GM19455 (cell line): ENCODE measurements around the gene GNG7.
"Not testable (repeated sequence)": the region's sequence is repeated elsewhere in the genome, so short reads cannot be mapped to it uniquely, and the experiment has no call there.

ENCODE experiments used
- ATAC-seq: cut with Tn5 transposase; IDR thresholded peaks from one replicate; pipeline ENCODE4 v1.9.1; 2021; ENCODE audit not compliant: unreplicated experiment

Gene GNG7

DNA sequence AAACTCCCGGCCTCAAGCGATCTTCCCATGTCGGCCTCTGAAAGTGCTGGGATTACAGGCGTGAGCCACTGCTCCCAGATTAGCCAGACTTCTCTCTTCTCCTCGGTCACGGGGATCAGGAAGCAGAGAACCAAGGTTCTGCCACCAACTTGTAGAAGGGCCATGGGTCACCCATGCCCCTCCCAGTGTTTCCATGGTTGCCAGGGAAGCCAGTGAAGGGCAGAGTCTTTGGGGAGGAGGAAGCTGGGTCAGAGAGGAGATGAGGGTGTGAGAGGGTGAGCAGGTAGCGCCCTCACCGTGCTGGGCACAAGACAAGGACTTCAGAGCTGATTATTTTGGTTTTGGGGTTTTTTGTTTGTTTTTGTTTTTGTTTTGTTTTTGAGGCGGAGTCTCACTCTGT is 77.1 kb downstream of the GNG7 start:
- no peak for ATAC-seq

DNA sequence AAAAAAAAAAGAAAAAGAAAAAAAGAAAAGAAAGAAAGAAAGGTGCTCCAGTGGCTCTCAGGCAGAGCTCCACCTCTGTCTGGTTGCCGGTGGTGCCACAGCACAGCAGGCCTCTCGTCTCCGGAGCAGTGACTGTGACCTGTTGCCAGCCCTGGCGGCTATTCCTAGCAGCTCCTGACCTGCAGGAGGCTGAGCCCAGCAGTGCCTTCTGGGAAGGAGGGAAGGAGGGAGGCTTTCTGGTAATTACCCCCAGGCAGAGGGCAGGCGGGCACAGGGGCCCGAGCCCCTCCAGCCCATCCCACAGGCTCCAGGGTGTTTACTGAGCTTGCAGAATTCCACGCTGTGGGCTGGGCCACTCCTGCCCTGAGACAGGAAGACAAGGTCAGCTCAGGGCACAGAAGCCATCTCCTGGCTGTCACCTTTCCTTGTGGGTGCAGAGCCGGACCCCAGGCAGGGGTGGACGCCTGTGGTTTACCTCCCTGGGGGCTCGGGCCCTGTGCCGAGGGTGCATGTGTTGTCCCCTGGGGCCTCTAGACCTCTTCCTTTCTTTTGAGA is 77.9 kb downstream of the GNG7 start:
- no peak for ATAC-seq

DNA sequence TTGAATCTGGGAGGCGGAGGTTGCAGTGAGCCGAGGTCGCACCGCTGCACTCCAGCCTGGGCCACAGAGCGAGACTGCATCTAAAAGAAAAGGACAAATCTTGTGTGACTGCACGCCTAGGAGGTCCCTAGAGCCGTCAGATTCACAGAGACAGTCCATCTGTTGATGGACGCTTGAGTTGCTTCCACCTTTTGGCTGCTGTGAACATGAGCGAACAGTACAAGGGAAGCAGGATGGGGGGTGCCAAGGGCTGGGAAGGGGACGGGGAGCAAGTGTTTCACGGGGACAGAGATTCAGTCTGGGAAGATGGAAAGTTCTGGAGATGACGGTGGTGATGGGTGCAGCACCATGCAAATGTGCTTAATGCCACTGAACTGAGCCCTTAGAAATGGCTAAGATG is 78.7 kb downstream of the GNG7 start:
- ATAC-seq: no peak

DNA sequence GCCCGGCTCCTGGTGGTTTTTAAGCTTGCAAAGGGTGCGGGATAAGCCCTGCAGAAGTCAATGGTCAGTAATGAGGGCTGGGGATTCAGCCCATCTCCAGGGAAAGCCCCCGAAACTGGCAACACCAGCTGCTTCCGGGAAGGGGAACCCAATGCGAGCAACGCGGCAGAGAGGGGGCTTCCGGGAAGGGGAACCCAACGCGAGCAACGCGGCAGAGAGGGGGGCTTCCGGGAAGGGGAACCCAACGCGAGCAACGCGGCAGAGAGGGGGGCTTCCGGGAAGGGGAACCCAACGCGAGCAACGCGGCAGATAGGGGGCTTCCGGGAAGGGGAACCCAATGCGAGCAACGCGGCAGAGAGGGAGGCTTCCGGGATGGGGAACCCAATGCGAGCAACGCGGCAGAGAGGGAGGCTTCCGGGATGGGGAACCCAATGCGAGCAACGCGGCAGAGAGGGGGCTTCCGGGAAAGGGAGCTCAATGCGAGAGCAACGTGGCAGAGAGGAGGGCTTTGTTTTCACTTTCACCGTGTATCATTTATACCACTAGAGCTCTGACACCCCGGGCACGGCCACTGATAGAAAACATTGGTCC is 80.0 kb downstream of the GNG7 start:
- ATAC-seq: not testable (repeated sequence)

DNA sequence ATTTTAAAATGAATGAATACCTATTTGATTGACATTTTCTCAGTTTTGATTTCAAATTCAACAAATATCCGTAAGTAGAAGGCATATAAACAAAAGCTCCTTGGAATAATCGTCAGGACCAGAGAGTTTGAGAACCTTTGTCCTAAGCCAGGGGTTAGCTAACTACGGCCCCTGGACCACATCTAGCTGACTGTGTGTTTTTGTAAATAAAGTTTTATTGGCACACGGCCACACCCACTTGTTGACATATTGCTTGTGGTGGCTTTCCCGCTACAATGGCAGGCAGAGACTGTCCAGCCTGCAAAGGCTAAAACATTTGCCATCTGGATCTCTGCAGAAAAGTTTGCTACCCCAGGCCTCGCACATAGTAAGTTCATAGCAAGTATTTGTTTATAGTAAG is 83.4 kb downstream of the GNG7 start:
- ATAC-seq: no peak

DNA sequence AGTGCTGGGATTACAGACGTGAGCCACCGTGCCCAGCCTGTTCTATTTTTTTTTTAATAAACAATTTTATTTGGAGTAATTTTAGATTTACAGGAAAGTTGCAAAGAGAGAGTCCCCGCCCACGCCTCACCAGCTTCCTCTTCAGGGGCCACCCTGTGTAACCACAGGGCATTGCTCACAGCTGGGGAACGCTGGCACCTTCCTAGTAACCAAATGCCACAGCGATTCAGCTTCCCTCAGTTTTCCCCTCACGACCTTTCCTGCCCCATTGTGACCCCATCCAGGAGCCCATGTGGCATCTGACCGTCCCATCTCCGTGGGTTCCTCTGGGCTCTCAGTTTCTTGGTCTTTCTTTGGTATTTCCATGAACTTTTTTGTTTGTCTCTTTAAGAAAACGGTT is 83.9 kb downstream of the GNG7 start:
- ATAC-seq: no peak

DNA sequence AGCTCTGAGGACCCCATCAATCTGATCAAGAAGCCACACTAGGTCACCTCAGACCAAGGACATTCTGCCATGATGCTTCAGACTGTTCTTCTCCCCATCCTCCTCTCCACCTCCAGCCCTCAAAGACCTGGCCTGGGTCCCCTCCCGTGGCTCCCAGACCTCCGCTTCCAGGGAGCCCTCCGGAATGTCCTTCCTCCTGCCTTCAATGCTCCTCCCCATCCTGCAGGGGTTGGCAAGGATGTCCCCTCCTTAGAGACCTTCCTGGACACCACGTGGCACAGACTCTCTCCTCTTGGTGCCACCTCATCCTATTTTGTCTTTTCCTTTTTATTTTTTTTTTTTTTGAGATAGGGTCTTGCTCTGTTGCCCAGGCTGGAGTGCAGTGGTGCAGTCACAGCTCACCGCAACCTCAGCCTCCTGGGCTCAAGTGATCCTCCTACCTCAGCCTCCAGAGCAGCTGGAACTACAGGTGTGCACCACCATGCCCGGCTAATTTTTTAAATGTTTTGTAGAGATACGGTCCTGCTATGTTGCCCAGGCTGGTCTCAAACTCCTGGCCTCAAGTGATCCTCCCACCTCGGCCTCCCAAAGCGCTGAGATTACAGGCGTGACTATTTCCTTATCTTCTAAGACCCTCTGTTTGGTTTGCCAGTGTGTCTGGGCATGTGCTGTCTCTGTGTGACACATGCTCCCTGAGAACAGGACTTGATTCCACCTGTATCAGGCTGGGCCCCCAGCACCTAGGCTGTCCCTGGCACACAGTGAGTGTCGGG is 84.9 kb downstream of the GNG7 start:
- no peak for ATAC-seq

DNA sequence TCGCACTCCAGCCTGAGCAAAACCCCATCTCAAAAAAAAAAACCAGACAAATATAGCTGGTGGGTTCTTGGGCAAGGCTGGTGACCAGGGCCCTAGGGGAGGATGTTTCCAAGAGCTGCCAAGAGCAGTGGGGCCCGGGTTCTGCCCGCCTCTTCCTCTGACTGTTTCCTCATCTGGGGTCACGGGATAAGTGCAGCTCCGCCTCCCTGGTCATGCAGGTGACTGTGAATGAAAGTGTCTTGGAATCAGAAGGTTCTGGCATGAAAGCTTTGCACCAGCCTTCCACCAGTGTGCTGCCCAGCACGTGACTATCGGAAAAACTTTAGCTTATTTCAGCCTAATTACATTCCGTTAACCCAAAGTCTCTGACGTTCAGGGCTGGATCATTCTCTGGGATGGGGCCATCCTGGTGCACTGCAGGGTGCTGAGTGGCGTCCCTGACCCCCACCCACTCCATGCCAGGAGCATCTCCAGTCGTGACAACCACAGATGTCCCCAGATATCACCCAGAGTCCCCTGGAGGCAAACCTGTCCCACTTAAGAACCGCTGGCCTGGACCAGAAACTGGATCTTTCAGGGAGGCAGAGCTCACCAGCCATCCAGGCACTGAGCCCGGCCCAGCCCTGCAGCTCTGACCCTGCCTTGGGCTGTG is 85.6 kb downstream of the GNG7 start:
- ATAC-seq: no peak

DNA sequence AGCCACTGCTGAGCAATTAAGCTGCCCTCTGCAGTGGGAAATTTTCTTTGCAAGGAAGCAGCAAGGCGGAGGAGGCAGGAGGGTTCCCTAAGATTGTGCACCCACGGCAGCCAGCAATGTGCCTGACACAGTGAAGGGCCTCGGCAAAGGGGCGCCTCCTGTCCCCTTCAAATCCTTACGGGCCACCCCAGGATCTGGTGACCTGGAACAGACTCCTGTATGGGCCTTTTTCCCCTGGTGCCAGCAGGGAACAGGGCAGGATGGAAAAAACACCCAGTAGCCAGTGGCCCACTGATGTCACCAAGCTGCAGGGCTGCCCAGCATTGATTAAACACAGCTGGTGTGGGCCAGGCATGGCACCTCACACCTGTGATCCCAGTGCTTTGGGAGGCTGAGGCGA is 86.7 kb downstream of the GNG7 start:
- ATAC-seq: no peak

DNA sequence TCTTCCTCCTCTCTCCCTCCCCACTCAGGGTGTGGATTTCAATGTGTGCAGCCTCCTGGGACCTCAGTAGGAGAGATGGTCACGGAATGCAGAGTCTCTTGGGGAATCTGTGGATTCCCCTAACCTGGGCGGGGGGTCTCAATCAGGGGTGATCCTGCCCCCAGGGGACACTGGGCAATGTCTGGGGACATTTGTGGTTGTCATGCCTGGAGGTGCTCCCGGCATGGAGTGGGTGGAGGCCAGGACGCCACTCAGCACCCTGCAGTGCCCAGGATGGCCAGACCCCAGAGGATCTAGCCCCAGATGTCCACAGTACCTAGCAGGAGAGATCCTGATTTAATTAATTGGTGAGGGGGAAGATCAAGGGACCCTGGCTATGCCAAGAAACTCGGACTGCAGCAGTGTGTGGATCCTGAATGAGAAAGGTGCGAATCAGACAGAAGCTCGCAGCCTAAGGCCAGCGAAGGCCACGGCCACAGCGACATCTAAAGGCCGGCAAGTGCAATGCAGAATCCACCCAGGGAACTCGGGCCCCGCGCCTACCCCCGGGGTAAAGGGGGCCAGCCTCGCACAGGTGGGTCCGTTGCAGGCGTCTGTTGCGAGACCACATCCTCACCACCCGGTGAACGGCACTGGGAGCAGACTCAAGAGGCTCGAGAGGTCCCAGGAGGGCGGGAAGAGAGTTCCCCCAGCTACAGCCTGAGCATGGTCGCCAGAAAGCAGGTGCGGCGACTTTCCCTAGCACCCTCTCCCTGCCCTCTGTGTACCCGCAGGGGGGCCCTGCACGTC is 88.8 kb downstream of the GNG7 start:
- ATAC-seq: no peak

DNA sequence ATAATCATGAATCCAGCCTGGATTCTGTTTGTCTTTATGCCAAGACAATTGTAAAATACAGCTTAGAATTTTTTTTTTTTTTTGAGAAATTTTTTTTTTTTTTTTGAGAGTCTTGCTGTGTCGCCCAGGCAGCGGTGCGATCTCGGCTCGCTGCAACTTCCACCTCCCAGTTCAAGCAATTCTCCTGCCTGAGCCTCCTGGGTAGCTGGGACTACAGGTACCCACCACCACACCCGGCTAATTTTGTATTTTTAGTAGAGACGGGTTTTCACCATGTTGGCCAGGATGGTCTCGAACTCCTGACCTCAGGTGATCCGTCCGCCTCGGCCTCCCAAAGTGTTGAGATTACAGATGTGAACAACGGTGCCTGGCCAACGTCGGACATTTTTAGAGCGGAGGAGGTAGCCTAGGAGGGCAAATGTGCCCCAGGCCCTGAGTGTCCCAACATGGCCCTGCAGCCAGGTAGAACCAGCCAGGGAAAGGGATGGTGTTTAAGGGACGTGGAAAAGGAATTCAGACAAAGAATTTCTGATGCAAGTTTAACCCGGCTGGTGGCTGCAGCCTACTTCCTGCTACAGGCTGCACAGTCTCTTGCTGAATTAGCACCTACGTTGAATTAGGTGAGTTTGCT is 89.8 kb downstream of the GNG7 start:
- no peak for ATAC-seq

DNA sequence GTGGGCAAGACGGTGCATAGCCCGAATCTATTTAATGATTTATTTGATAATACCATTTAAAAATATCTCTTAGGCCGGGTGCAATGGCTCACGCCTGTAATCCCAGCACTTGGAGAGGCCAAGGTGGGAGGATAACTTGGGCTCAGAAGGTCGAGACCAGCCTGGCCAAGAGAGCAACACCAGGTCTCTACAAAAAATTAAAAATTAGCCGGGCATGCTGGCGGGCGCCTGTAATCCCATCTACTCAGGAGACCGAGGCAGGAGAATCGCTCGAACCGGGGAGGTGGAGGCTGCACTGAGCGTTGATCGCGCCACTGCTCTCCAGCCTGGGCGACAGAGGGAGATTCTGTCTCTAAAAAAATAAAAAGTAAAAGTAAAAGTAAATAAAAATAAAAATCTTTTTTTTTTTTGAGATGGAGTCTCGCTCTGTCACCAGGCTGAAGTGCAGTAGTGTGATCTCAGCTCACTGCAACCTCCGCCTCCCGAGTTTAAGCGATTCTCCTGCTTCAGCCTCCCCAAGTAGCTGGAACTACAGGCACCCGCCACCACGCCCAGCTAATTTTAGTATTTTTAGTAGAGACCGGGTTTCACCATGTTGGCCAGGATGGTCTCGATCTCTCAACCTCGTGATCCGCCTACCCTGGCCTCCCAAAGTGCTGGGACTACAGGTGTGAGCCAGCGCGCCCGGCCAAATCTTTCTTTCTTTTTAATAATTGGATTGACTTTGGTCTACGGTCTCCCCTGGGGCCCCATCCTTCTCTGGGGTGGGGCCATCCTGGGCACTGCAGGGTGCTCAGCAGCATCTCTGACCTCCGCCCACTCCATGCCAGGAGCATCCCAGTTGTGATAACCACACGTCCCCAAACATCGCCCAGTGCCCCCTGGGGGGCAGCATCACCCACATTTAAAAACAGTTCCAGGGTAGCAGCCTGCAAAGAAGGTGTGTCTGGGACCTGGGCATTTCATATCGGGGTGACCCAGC is 90.7 kb downstream of the GNG7 start:
- ATAC-seq: no peak

DNA sequence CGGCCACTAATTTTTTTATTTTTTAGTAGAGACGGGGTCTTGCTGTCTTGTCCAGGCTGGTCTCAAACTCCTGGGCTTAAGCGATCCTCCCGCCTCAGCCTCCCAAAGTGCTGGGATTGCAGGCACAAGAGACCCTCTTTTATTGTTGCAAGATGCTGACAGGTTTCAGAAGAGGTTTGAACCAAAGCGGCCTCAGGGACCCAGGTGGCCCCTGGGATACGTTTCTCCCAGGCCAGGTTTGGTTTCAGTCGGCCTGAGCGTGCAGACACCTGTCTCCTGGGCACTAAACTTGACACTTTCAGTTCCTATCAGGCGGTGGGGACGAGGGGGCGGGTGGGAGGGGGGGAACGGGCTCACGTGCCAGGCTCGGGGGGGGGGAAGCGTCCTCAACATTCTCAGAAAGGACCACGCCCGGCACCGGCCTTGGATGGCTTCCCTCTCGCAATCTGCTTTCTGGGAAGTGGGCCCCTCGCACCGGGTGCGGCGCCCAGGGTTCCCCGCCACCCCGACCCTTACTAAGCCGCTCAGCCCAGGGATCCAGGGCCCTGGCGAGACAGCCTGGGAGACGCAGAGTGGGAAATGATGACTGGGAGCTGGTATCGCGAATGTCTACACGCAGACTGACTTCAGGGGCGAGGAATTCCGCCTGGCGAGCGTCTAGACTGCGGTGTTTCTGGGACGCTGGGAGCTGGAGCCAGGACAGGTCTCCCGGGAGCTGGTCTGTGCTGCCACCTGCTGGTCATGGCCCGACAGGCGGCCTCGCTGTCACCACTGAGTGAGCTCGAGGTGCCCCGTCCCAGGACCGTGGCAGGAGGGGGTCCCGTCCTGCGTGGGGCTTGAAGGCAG is 91.6 kb downstream of the GNG7 start:
- ATAC-seq: no peak

DNA sequence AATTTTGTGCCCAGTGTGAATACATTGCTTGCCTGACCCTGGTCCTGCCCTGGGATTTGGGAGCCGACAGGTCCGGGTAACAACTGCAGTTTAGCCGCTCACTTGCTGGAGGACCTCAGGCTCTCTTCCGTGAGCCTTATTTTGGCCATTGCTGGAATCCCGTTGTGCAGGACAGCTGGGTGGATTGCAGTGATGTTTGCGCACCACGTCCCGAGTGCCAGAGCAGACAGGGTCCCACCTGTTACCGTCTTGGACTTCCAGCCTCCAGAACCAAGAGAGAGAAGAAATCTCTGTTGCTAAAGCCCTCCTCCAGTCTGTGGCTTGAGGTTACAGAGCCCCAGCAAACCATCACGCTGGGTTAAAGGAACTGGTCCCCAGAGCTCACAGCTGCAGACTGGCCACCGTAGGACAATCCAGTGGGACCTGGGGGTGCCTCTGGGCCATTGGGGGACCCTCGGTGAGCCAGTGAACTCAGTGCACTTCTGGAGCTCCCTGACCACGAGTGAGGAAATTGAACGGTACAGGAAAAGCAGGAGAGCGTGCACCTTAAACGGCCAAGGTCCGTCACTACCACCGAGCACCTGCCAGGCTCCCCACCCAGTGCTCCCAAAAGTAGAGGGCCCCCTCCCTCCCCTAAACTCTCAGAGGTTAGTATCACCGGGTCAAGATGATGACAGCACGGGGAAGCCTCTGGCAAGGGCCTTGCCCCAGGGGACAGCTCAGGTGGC is 92.9 kb downstream of the GNG7 start:
- no peak for ATAC-seq

DNA sequence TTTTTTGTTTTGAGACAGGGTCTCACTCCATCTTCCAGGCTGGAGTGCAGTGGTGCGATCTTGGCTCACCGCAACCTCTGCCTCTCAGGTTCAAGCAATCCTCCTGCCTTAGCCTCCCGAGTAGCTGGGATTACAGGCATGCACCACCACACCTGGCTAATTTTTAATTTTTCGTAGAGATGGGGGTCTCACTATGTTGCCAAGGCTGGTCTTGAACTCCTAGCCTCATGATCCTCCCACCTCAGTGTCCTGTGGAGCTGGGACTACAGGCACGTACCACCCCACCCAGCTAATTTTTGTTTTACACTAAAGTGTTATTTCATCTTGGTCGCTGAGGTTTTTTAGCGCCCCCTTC is 93.5 kb downstream of the GNG7 start:
- ATAC-seq: not testable (repeated sequence)

DNA sequence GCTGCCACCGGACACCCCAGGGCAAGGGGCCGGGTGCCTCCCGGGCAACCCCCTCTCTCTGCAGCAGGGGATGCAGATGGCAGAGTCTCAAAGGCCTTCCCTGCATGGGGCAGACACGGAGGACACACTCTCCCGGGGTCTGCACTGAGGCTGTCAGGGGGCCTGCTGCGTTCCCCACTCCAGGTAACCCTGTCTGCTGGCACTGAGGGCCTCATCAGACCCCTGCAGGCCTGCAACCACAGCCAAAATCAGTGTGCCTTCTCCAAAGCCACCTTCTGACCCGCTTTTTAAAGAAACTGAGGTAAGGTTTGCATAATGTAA is 93.9 kb downstream of the GNG7 start:
- ATAC-seq: no peak

DNA sequence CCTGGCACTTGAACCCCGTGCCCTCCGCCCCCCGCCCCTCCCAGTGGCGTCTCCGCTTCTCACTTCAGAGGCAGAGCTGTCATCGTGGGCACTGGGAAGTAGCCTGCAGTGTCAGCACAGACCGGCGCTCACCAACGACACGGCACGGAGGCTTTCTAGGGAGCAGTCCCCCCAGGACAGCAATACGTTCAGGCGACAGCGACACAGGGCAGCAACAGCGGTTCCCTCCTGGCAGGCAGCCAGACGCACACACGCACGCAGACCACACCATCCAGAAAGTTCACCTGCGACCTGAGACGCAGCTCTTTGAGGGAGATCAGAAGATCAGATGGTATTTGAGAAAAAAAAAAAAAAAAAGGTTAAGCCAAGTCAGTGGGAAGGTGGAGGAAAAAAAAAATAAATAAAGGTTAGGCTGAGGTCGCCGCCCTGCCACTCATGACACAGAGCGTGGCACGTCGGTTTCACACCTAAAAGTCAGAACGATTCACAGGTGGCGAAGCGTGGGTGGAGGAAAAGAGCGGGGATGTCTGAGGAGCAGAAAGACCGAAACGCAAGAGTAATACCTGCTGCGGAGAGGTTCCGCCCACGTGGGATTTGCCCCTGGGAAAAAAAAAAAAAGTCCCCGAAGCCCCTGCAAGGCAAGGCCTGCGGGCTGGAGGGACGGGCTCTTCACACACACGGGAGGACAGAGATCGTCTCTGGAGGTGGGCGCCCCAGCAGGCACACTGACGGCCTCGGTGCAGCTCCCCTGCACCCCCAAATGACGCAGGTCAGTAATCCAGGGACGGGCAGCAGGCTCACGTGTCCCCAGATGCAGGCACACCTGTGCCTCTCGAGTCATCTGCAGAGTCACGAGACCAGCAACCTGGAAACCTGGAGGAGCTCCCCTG is 94.5 kb downstream of the GNG7 start:
- ATAC-seq: no peak
